ENCODE measurements around the gene NRXN2.

NRXN2 gene

GRCh38 chr11:64736654-64737053 is 13.7 kb upstream of the NRXN2 start:
- Histone ChIP-seq H2AFZ (ENCODE audit: low read depth) (no peak overlapping the region), H3K27me3 (ENCODE audit: insufficient read depth, low read depth) (peaks cover 87% of the 10 kb centered on the region), H3K27ac (no peak overlapping the region), H3K36me3 (ENCODE audit: insufficient read depth) (no peaks in the 10 kb centered on the region), H3K4me1 (ENCODE audit: low read depth, poor library complexity, severe bottlenecking) (no peaks in the 10 kb centered on the region), H3K4me3 (IDR thresholded peaks at IDR 0.05; ENCODE audit: insufficient read depth, low read depth, low read length) (no peak overlapping the region), H3K79me2 (ENCODE audit: insufficient read depth, low read depth) (no peaks in the 10 kb centered on the region), H3K4me2 (no peak overlapping the region), H4K20me1 (ENCODE audit: insufficient read depth) (no peaks in the 10 kb centered on the region), H3K9ac (no peak overlapping the region)
- TF ChIP-seq, protein P1, sequence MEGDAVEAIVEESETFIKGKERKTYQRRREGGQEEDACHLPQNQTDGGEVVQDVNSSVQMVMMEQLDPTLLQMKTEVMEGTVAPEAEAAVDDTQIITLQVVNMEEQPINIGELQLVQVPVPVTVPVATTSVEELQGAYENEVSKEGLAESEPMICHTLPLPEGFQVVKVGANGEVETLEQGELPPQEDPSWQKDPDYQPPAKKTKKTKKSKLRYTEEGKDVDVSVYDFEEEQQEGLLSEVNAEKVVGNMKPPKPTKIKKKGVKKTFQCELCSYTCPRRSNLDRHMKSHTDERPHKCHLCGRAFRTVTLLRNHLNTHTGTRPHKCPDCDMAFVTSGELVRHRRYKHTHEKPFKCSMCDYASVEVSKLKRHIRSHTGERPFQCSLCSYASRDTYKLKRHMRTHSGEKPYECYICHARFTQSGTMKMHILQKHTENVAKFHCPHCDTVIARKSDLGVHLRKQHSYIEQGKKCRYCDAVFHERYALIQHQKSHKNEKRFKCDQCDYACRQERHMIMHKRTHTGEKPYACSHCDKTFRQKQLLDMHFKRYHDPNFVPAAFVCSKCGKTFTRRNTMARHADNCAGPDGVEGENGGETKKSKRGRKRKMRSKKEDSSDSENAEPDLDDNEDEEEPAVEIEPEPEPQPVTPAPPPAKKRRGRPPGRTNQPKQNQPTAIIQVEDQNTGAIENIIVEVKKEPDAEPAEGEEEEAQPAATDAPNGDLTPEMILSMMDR (conservative IDR thresholded peaks at IDR 0.05; ENCODE audit: low read depth, low read length): no peak

DNA sequence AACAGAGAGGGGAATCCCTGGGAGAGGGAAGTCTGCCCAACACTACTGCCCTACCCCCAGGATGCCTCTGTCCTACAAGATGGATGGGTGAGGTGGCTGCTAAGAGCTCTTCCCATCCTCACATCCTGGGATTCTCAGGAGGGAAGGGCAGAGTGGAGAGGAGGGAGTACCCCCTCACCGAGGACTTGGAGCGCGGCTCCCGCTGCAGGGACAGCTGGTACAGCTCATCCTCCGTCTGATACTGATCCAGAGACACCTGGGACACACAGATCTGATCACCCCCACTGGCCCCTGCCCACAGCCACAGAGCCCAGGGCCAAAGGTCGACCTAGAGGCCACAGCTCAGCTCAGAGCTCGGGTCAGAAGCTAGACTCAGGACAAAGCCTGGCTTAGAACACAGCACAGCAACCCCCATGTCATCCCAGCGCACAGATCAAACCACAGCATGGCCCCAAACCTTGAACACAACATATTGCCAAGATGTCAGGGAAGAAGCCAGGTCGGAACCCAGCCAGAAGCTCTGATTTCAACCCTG is 12.8 kb upstream of the NRXN2 start:
- Histone ChIP-seq H3K4me3 (IDR thresholded peaks at IDR 0.05; ENCODE audit: insufficient read depth, low read depth, low read length) (no peak overlapping the region), H3K79me2 (ENCODE audit: insufficient read depth, low read depth) (no peaks in the 10 kb centered on the region), H3K4me1 (ENCODE audit: low read depth, poor library complexity, severe bottlenecking) (no peaks in the 10 kb centered on the region), H3K27ac (no peak overlapping the region), H3K9ac (no peak overlapping the region), H3K36me3 (ENCODE audit: insufficient read depth) (no peaks in the 10 kb centered on the region), H4K20me1 (ENCODE audit: insufficient read depth) (no peaks in the 10 kb centered on the region), H2AFZ (ENCODE audit: low read depth) (no peak overlapping the region), H3K4me2 (no peak overlapping the region), H3K27me3 (ENCODE audit: insufficient read depth, low read depth) (peaks cover 86% of the 10 kb centered on the region)
- TF ChIP-seq, protein P1 (conservative IDR thresholded peaks at IDR 0.05; ENCODE audit: low read depth, low read length): no peak

DNA sequence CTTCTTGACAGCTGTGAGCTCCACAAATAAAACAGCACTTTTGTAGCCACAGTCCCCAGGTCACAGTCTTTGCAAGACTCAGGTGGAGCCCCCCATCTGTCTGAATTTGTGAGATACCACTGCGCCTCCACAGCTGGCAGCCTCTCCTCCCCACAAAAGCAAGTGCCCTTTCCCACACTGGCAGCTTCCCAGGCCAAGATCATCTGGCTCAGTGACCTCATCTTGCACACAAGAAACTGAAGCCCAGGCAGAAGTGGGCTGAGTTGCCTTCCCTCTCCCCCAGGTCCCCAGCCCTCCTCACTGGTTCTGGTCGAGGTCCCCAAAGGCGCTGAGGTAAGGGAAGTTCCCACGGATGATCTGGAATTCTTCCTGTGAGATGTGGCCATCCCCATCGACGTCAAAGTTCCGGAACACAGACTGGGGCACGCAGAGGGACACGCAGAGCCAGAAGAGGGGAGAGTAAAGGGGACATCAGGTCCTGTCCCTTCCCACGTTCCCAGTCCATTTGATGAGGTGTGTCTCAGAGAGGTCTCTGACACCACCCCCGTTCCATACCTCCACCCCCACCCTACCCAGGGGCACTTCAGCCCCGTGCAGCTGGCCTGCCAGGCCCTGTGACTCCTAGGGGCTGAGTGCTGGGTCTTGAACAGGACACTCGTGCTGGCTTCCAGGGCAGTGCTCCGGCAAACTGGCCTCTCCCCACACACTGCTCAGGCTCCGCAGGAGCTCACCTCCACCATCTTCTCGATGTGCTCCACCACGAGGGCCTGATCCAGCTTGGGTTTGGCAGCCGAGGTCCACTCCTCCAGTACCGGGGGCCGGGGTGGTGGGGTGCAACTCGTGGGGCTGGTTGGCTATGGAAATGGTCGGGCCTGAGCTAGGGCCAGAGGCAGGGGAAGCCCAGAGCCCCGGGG is 12.1 kb upstream of the NRXN2 start:
- H3K27ac ChIP-seq: no peak overlapping the region
- H2AFZ ChIP-seq (ENCODE audit: low read depth): no peak overlapping the region
- no peak overlapping the region for H3K4me3 ChIP-seq (IDR thresholded peaks at IDR 0.05; ENCODE audit: insufficient read depth, low read depth, low read length)
- H3K79me2 ChIP-seq (ENCODE audit: insufficient read depth, low read depth): no peaks in the 10 kb centered on the region
- no peaks in the 10 kb centered on the region for H3K36me3 ChIP-seq (ENCODE audit: insufficient read depth)
- H3K4me1 ChIP-seq (ENCODE audit: low read depth, poor library complexity, severe bottlenecking): no peaks in the 10 kb centered on the region
- H4K20me1 ChIP-seq (ENCODE audit: insufficient read depth): no peaks in the 10 kb centered on the region
- H3K4me2 ChIP-seq: no peak overlapping the region
- no peak overlapping the region for H3K9ac ChIP-seq
- TF ChIP-seq, protein P1 (conservative IDR thresholded peaks at IDR 0.05; ENCODE audit: low read depth, low read length): no peak
- H3K27me3 ChIP-seq (ENCODE audit: insufficient read depth, low read depth): peaks cover 86% of the 10 kb centered on the region

DNA sequence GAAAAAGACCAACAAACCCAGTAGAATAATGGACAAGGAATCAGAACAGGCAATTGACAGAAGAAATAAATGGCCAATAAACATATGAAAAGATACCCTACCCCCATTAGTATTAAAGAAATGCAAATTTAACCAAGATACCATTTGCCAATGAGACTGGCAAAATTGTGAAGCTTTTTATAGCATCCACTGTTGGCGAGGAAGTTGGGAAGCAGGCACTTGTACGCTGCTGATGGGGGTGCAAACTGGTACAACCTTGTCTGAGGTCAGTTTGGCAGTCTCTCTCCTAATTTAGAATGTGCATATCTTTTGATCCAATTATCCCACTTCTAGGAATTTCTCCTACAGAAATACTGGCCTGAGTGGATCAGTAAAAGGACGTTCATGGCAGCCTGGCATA is 8.6 kb upstream of the NRXN2 start:
- Histone ChIP-seq H3K4me3 (IDR thresholded peaks at IDR 0.05; ENCODE audit: insufficient read depth, low read depth, low read length) (no peak overlapping the region), H2AFZ (ENCODE audit: low read depth) (no peak overlapping the region), H3K4me2 (no peak overlapping the region), H3K4me1 (ENCODE audit: low read depth, poor library complexity, severe bottlenecking) (no peaks in the 10 kb centered on the region), H3K36me3 (ENCODE audit: insufficient read depth) (no peaks in the 10 kb centered on the region), H3K9ac (no peak overlapping the region), H4K20me1 (ENCODE audit: insufficient read depth) (no peaks in the 10 kb centered on the region), H3K27ac (no peak overlapping the region), H3K79me2 (ENCODE audit: insufficient read depth, low read depth) (no peaks in the 10 kb centered on the region), H3K27me3 (ENCODE audit: insufficient read depth, low read depth) (peaks cover 83% of the 10 kb centered on the region)
- TF ChIP-seq, protein P1 (conservative IDR thresholded peaks at IDR 0.05; ENCODE audit: low read depth, low read length): no peak

Measured in KMS-11 (cell line).